ENCODE measurements around the gene SRGAP1.
"Not testable (repeated sequence)": the region's sequence is repeated elsewhere in the genome, so short reads cannot be mapped to it uniquely, and the experiment has no call there.

SRGAP1 gene

DNA sequence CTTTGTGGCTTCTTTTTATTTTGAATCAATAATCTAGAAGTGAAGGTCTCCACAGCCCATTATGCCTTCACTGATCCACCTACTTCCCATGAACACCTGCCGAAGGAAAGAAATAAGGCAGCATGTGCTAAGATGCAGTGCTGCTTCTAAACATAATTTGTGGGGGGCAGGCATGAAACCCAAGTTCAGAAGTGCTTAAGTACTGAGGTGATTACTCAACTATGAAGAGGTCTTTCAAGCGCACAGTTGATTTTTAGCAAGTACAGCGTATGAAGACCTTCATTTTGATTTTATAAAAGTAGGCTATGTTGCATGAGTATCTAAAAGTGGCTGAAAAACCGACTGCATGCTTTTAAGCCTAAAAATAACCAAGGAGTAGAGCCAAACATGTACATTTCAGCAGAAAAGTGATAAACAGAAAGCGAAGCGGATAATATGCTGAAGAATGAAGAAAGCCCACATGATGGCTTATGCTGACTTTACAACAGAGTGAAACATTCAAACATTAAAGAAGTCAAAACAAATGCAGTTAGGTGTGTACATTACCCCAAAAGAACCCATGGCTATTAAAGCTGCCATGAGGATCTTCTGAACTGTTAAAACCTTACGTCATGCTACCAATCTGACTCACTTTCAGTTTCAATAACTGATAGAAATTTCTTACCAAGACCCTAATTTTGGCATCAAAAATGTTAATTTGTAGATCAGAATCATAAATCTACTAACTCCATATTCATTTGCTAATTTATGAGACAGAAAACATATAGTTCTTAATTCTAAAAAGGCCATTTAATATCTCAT, 348.3 kb downstream of the SRGAP1 start:
- H3K4me3 ChIP-seq (ENCODE audit: low read depth, low read length): no peak overlapping the region
- TF ChIP-seq, protein P1, sequence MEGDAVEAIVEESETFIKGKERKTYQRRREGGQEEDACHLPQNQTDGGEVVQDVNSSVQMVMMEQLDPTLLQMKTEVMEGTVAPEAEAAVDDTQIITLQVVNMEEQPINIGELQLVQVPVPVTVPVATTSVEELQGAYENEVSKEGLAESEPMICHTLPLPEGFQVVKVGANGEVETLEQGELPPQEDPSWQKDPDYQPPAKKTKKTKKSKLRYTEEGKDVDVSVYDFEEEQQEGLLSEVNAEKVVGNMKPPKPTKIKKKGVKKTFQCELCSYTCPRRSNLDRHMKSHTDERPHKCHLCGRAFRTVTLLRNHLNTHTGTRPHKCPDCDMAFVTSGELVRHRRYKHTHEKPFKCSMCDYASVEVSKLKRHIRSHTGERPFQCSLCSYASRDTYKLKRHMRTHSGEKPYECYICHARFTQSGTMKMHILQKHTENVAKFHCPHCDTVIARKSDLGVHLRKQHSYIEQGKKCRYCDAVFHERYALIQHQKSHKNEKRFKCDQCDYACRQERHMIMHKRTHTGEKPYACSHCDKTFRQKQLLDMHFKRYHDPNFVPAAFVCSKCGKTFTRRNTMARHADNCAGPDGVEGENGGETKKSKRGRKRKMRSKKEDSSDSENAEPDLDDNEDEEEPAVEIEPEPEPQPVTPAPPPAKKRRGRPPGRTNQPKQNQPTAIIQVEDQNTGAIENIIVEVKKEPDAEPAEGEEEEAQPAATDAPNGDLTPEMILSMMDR (IDR thresholded peaks at IDR 0.05; ENCODE audit: low read depth, low read length, missing control alignments): no peak
- no peak for DNase-seq (ENCODE audit: low read depth)

DNA sequence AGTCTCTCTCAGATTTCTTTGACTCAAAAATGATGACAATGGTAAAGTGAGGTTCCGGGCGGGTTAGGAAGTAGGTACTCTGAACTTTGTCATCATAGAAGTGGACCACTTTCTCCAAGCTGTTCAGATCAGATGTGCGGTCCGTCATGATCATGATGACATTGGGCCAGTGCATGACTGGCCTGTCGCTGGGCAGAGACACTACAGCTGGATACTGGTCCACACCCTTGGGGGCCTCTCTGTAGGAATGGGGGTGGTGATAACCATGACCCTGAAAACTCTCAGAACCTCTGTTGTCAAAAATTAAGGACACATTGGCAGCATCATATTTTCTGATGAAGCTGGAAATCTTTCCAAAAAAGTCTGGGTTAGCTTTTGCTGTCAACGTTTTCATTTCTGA, 349.4 kb downstream of the SRGAP1 start:
- H3K4me3 ChIP-seq (ENCODE audit: low read depth, low read length): no peak overlapping the region
- TF ChIP-seq, protein P1 (IDR thresholded peaks at IDR 0.05; ENCODE audit: low read depth, low read length, missing control alignments): no peak

DNA sequence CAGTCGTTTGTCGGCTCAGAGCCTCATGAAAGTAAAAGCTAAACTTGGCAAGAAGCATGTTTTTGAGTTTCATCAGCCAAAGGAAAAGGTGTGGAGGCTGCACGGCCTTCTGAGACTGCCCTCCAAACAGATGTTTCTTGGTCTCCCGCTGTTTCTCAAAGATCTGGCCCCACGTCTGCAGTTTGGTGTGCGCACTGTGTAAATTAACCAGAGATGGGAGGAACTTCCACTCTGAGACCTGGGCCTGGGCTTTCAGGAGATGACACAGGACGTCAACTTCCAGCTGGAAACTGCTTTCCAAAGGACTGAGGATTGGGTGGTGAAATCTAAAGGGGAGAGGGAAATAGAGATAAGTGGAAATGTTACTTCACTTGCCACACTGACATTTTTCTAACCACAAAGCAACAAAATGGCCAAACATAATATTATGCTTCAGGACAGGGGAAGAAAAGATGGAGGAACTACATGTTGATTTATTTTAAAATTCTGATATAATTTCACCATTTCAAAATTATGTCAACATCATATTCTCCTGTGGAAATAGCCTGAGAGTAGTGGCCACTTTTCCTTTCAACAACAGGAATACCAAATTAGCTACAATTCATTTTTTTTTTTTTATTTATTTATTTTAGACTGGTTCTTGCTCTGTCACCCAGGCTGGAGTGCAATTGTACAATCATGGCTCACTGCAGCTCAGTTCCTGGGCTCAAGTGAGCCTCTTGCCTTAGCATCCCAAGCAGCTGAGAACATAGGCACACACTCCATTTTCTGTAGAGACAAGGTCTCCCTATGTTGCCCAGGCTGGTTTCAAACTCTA, 350.0 kb downstream of the SRGAP1 start:
- no peak for DNase-seq (ENCODE audit: low read depth)
- no peak overlapping the region for H3K4me3 ChIP-seq (ENCODE audit: low read depth, low read length)
- TF ChIP-seq, protein P1 (IDR thresholded peaks at IDR 0.05; ENCODE audit: low read depth, low read length, missing control alignments): no peak

More for the DNA sequence above, 349.4 kb downstream of the SRGAP1 start:
- DNase-seq (ENCODE audit: low read depth): no peak

DNA sequence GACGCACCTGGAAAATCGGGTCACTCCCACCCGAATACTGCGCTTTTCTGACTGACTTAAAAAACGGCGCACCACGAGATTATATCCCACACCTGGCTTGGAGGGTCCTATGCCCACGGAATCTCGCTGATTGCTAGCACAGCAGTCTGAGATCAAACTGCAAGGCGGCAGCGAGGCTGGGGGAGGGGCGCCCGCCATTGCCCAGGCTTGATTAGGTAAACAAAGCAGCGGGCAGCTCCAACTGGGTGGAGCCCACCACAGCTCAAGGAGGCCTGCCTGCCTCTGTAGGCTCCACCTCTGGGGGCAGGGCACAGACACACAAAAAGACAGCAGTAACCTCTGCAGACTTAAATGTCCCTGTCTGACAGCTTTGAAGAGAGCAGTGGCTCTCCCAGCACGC, 351.3 kb downstream of the SRGAP1 start:
- DNase-seq (ENCODE audit: low read depth); H3K4me3 ChIP-seq (ENCODE audit: low read depth, low read length): not testable (repeated sequence)

DNA sequence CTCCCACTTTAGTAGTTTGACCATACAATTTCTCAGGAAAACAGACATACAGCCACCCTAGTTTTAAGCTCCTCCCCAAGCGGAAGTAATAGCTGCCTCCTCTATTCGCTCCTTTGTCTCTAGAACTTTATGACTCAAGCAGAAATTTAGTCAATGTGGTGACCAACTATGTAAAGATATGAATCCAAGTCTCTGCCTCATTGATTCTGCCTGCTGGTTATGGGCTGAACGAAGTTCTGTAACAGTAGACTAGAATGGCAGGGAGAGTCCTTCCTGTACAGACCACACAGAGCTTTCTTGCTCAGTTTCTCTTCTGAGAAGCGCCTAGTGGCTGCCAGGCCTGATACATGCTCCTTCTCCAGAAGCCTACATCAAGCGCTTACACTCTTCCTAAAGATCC, 358.5 kb downstream of the SRGAP1 start:
- DNase-seq (ENCODE audit: low read depth): no peak
- no peak overlapping the region for H3K4me3 ChIP-seq (ENCODE audit: low read depth, low read length)

DNA sequence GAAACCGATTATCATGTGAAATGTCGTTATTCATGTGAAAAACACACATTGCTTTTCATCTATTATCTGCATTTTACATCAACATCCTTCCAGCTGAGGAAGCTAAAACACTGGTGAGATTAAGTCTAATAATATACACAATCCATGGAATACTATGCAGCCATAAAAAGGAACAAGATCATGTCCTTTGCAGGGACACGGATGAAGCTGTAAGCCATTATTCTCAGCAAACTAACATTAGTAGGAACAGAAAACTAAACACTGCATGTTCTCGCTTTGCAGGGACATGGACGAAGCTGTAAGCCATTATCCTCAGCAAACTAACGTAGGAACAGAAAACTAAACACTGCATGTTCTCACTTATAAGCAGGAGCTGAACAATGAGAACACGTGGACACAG, 359.3 kb downstream of the SRGAP1 start:
- DNase-seq (ENCODE audit: low read depth): no peak
- TF ChIP-seq, protein P1 (IDR thresholded peaks at IDR 0.05; ENCODE audit: low read depth, low read length, missing control alignments): no peak
- H3K4me3 ChIP-seq (ENCODE audit: low read depth, low read length): no peak overlapping the region

More for the DNA sequence above, 358.5 kb downstream of the SRGAP1 start:
- TF ChIP-seq, protein P1 (IDR thresholded peaks at IDR 0.05; ENCODE audit: low read depth, low read length, missing control alignments): no peak

DNA sequence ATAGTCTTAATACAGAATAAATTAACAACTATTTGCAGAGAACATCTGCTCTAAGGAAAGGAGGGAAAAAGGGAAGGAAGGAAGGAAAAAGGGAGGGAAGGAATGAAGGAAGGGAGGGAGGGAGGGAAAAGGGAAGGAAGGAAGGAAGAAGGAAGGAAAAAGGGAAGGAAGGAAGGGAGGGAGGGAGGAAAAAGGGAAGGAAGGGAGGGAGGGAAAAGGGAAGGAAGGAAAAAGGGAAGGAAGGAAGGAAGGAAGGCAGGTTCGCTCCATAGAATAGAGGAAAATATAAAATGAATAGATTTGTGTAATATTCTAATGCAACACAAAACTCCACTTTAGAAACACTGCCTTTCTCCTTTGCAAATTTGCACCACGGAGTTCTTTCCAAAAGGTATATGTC, 361.0 kb downstream of the SRGAP1 start:
- DNase-seq (ENCODE audit: low read depth): no peak
- TF ChIP-seq, protein P1 (IDR thresholded peaks at IDR 0.05; ENCODE audit: low read depth, low read length, missing control alignments): no peak
- no peak overlapping the region for H3K4me3 ChIP-seq (ENCODE audit: low read depth, low read length)
